Neural cell (in vitro differentiated cells): ENCODE data around the gene OCRL. TPM values are rescaled to one million over a fixed set of nuclear protein-coding genes. Genes with fewer than 3 reads are reported as not detected.
"Not testable (repeated sequence)": the region's sequence is repeated elsewhere in the genome, so short reads cannot be mapped to it uniquely, and the experiment has no call there.

ENCODE experiments used
- H2AFZ ChIP-seq: fragments of 200-600, 300-800 bp; sonication (generic), shearing (Covaris generic); 2 replicates; pipeline ENCODE4 v1.6.0; 2014; ENCODE audit warnings: low read depth, mild to moderate bottlenecking, antibody characterized with exemption, low read length, moderate library complexity
- H3F3A ChIP-seq: fragments of 200-600 bp; shearing (Covaris generic); 2 replicates; pipeline ENCODE4 v1.6.1; 2016; ENCODE audit warnings: mild to moderate bottlenecking, moderate library complexity, mixed read lengths, antibody characterized with exemption, low read length; ENCODE audit not compliant: insufficient read depth, poor library complexity, severe bottlenecking
- H3K27ac ChIP-seq: fragments of 200-600, 300-800 bp; sonication (generic), shearing (Covaris generic); 2 replicates; pipeline ENCODE4 v1.5.1; 2014; ENCODE audit warnings: mild to moderate bottlenecking, low read length, moderate library complexity
- H3K27me3 ChIP-seq: fragments of 300-800, 200-600 bp; sonication (generic), shearing (Covaris generic); 2 replicates; pipeline ENCODE4 v1.6.0; 2014; ENCODE audit warnings: mild to moderate bottlenecking, low read depth, low read length, moderate library complexity; ENCODE audit not compliant: insufficient read depth
- H3K36me3 ChIP-seq: fragments of 300-800, 200-600 bp; sonication (generic), shearing (Covaris generic); 2 replicates; pipeline ENCODE4 v1.5.1; 2014; ENCODE audit warnings: mild to moderate bottlenecking, antibody characterized with exemption, low read length, moderate library complexity; ENCODE audit not compliant: insufficient read depth
- H3K4me2 ChIP-seq: fragments of 300-800, 200-600 bp; sonication (generic), shearing (Covaris generic); 2 replicates; pipeline ENCODE4 v1.6.0; 2014; ENCODE audit warnings: mild to moderate bottlenecking, low read length
- H3K4me3 ChIP-seq: fragments of 300-800, 200-600 bp; sonication (generic), shearing (Covaris generic); 2 replicates; pipeline ENCODE4 v1.5.1; 2014; ENCODE audit warnings: mild to moderate bottlenecking, low read length, moderate library complexity
- H3K79me2 ChIP-seq: fragments of 200-600 bp; shearing (Covaris generic); replicated peaks from 2 replicates; pipeline ENCODE4 v1.6.0; 2014; ENCODE audit warnings: mild to moderate bottlenecking, low read length, moderate library complexity; ENCODE audit not compliant: insufficient read depth
- H3K9ac ChIP-seq: fragments of 300-800, 200-600 bp; sonication (generic), shearing (Covaris generic); 2 replicates; pipeline ENCODE4 v1.6.1; 2016; ENCODE audit warnings: mild to moderate bottlenecking, low read length, mixed read lengths
- H3K9me2 ChIP-seq: fragments of 200-600 bp; shearing (Covaris generic); 2 replicates; pipeline ENCODE4 v1.6.1; 2016; ENCODE audit warnings: mild to moderate bottlenecking, low read length, mixed read lengths; ENCODE audit not compliant: insufficient read depth
- H3K9me3 ChIP-seq: fragments of 200-600, 300-800 bp; sonication (generic), shearing (Covaris generic); 2 replicates; pipeline ENCODE4 v1.6.1; 2016; ENCODE audit warnings: mild to moderate bottlenecking, mixed run types, low read length, moderate library complexity, mixed read lengths
- H4K20me1 ChIP-seq: fragments of 200-600 bp; shearing (Covaris generic); 2 replicates; pipeline ENCODE4 v1.6.1; 2016; ENCODE audit warnings: mild to moderate bottlenecking, mixed run types; ENCODE audit not compliant: insufficient read depth
- EP300 ChIP-seq: fragments of 450-650 bp; conservative IDR thresholded peaks from 2 replicates; pipeline ENCODE4 v1.6.1; 2014; ENCODE audit warnings: antibody characterized with exemption, mild to moderate bottlenecking, moderate library complexity; ENCODE audit not compliant: poor library complexity, severe bottlenecking
- EZH2 ChIP-seq: fragments of 200-600, 300-800 bp; shearing (Covaris generic), sonication (generic); IDR thresholded peaks from 2 replicates; pipeline ENCODE4 v1.6.1; 2014; ENCODE audit warnings: antibody characterized with exemption, low read length, borderline replicate concordance, mild to moderate bottlenecking; ENCODE audit not compliant: insufficient read depth, poor library complexity, severe bottlenecking
- MXI1 ChIP-seq: fragments of 450-650 bp; conservative IDR thresholded peaks from 2 replicates; pipeline ENCODE4 v1.6.1; 2014; ENCODE audit warnings: antibody characterized with exemption, mild to moderate bottlenecking; ENCODE audit not compliant: poor library complexity, severe bottlenecking
- POLR2AphosphoS5 ChIP-seq: IDR thresholded peaks from 2 replicates; pipeline ENCODE4 v1.6.1; 2012
- RAD21 ChIP-seq: fragments of 450-650 bp; conservative IDR thresholded peaks from 2 replicates; pipeline ENCODE4 v1.6.1; 2014; ENCODE audit warnings: antibody characterized with exemption, mild to moderate bottlenecking, moderate library complexity
- SMC3 ChIP-seq: fragments of 450-650 bp; conservative IDR thresholded peaks from 2 replicates; pipeline ENCODE4 v1.6.1; 2014; ENCODE audit warnings: antibody characterized with exemption, mild to moderate bottlenecking, moderate library complexity; ENCODE audit not compliant: poor library complexity
- TAF1 ChIP-seq: IDR thresholded peaks from 2 replicates; pipeline ENCODE4 v1.6.1; 2012; ENCODE audit warnings: low read depth
- polyA plus RNA-seq: library from polyadenylated mRNA; depleted of rRNA; stranded (reverse); fragments of >200 nt; gene quantifications from 2 replicates; pipeline ENCODE4 v1.2.3, GENCODE V29; 2014
- TF ChIP-seq, protein P1 (sequence below): IDR thresholded peaks from 2 replicates; pipeline ENCODE4 v1.6.1; 2012; ENCODE audit warnings: borderline replicate concordance
- TF ChIP-seq, protein P2 (sequence below): fragments of 450-650 bp; IDR thresholded peaks from 2 replicates; pipeline ENCODE4 v1.5.1; 2014; ENCODE audit warnings: antibody characterized with exemption, mild to moderate bottlenecking, moderate library complexity; ENCODE audit not compliant: poor library complexity, severe bottlenecking

OCRL gene
- polyA plus RNA-seq, 1 donor from 2014 or later, result 27.9 TPM

DNA sequence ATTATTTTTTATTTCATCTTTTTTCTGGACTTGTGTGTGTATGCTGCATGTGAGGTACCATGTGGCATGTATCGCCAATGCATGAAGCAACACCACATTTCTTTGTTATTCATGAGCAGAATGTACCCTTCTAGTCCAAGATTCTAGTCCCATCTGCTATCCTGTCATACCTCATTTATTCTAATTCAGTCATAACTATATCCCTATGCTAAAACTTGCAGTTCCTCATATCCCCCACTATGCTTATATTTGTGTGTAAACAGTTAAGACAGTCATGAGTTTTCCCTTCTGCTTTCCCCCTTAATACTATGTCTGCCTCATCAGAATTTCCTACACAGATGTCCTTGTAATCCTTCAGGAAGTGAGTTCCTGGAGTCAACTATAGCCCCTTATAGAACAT is 19.7 kb downstream of the OCRL start:
- TF ChIP-seq, protein P1, sequence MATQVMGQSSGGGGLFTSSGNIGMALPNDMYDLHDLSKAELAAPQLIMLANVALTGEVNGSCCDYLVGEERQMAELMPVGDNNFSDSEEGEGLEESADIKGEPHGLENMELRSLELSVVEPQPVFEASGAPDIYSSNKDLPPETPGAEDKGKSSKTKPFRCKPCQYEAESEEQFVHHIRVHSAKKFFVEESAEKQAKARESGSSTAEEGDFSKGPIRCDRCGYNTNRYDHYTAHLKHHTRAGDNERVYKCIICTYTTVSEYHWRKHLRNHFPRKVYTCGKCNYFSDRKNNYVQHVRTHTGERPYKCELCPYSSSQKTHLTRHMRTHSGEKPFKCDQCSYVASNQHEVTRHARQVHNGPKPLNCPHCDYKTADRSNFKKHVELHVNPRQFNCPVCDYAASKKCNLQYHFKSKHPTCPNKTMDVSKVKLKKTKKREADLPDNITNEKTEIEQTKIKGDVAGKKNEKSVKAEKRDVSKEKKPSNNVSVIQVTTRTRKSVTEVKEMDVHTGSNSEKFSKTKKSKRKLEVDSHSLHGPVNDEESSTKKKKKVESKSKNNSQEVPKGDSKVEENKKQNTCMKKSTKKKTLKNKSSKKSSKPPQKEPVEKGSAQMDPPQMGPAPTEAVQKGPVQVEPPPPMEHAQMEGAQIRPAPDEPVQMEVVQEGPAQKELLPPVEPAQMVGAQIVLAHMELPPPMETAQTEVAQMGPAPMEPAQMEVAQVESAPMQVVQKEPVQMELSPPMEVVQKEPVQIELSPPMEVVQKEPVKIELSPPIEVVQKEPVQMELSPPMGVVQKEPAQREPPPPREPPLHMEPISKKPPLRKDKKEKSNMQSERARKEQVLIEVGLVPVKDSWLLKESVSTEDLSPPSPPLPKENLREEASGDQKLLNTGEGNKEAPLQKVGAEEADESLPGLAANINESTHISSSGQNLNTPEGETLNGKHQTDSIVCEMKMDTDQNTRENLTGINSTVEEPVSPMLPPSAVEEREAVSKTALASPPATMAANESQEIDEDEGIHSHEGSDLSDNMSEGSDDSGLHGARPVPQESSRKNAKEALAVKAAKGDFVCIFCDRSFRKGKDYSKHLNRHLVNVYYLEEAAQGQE, result no peak
- TF ChIP-seq POLR2AphosphoS5 (no peak), RAD21 (no peak), EP300 (no peak), EZH2 (no peak)
- TF ChIP-seq, protein P2, sequence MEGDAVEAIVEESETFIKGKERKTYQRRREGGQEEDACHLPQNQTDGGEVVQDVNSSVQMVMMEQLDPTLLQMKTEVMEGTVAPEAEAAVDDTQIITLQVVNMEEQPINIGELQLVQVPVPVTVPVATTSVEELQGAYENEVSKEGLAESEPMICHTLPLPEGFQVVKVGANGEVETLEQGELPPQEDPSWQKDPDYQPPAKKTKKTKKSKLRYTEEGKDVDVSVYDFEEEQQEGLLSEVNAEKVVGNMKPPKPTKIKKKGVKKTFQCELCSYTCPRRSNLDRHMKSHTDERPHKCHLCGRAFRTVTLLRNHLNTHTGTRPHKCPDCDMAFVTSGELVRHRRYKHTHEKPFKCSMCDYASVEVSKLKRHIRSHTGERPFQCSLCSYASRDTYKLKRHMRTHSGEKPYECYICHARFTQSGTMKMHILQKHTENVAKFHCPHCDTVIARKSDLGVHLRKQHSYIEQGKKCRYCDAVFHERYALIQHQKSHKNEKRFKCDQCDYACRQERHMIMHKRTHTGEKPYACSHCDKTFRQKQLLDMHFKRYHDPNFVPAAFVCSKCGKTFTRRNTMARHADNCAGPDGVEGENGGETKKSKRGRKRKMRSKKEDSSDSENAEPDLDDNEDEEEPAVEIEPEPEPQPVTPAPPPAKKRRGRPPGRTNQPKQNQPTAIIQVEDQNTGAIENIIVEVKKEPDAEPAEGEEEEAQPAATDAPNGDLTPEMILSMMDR, result no peak
- Histone ChIP-seq H3K4me3 (no peak overlapping the region), H3K9me2 (no peaks in the 10 kb centered on the region), H4K20me1 (no peaks in the 10 kb centered on the region), H3K27me3 (no peaks in the 10 kb centered on the region), H3K9me3 (no peaks in the 10 kb centered on the region), H3K27ac (no peak overlapping the region), H2AFZ (no peak overlapping the region), H3F3A (no peaks in the 10 kb centered on the region), H3K9ac (no peak overlapping the region), H3K4me2 (no peak overlapping the region), H3K36me3 (no peaks in the 10 kb centered on the region), H3K79me2 (no peaks in the 10 kb centered on the region)

GRCh38 chrX:129561453-129561852 is 21.4 kb downstream of the OCRL start:
- Histone ChIP-seq H3K9ac (no peak overlapping the region), H3K27me3 (no peaks in the 10 kb centered on the region), H3F3A (no peaks in the 10 kb centered on the region), H3K4me2 (no peak overlapping the region), H3K79me2 (no peaks in the 10 kb centered on the region), H3K36me3 (no peaks in the 10 kb centered on the region), H3K27ac (no peak overlapping the region), H3K9me3 (no peaks in the 10 kb centered on the region), H3K9me2 (no peaks in the 10 kb centered on the region), H4K20me1 (no peaks in the 10 kb centered on the region), H3K4me3 (no peak overlapping the region), H2AFZ (no peak overlapping the region)
- TF ChIP-seq EZH2 (no peak), RAD21 (no peak), SMC3 (no peak), POLR2AphosphoS5 (no peak), TAF1 (no peak), EP300 (no peak), MXI1 (no peak)
- TF ChIP-seq, protein P1, result no peak
- TF ChIP-seq, protein P2, result no peak

DNA sequence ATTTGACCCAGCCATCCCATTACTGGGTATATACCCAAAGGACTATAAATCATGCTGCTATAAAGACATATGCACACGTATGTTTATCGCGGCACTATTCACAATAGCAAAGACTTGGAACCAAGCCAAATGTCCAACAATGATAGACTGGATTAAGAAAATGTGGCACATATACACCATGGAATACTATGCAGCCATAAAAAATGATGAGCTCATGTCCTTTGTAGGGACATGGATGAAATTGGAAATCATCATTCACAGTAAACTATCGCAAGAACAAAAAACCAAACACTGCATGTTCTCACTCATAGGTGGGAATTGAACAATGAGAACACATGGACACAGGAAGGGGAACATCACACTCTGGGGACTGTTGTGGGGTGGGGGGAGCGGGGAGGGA is 24.3 kb downstream of the OCRL start:
- H2AFZ ChIP-seq, H3K79me2 ChIP-seq, H3K9me3 ChIP-seq, H3K4me2 ChIP-seq, H3K27ac ChIP-seq, H3K9me2 ChIP-seq, H3K9ac ChIP-seq, H3K27me3 ChIP-seq, H4K20me1 ChIP-seq, H3K4me3 ChIP-seq, H3F3A ChIP-seq, H3K36me3 ChIP-seq: not testable (repeated sequence)
